AG09309 (cell line): ENCODE data around the gene ZNF600.
"Not testable (repeated sequence)": the region's sequence is repeated elsewhere in the genome, so short reads cannot be mapped to it uniquely, and the experiment has no call there.

ENCODE experiments used
- DNase-seq: peaks from one replicate; pipeline ENCODE4 v3.0.0-alpha.2; 2010; ENCODE audit warnings: low read depth
- H3K4me3 ChIP-seq: 2 replicates; pipeline ENCODE4 v1.5.1; 2011; ENCODE audit warnings: mild to moderate bottlenecking, low read depth, low read length, moderate library complexity; ENCODE audit not compliant: control insufficient read depth
- CTCF ChIP-seq: IDR thresholded peaks from 2 replicates; pipeline ENCODE4 v1.5.1; 2011; ENCODE audit warnings: mild to moderate bottlenecking, low read depth, low read length, inconsistent platforms; ENCODE audit not compliant: insufficient read depth, control insufficient read depth; ENCODE audit errors: missing control alignments

Gene ZNF600

GRCh38 chr19:52734331-52734892 is 52.2 kb downstream of the ZNF600 start:
- peak overlapping the region; percentile 73 for H3K4me3 ChIP-seq
- no peak for DNase-seq

GRCh38 chr19:52726051-52726450 is 60.5 kb downstream of the ZNF600 start:
- not testable (repeated sequence) for H3K4me3 ChIP-seq, DNase-seq

More at GRCh38 chr19:52734331-52734892, 52.2 kb downstream of the ZNF600 start:
- TF ChIP-seq CTCF: no peak

GRCh38 chr19:52725528-52725961 is 61.0 kb downstream of the ZNF600 start:
- no peak for TF ChIP-seq CTCF
- H3K4me3 ChIP-seq: no peak overlapping the region
- DNase-seq: no peak

- TF ChIP-seq CTCF: no peak
- no peak overlapping the region for H3K4me3 ChIP-seq
- no peak for DNase-seq
These were observed 61.7 kb downstream of the ZNF600 start for GRCh38 chr19:52724701-52725514.

- not testable (repeated sequence) for H3K4me3 ChIP-seq, DNase-seq
These were observed 62.5 kb downstream of the ZNF600 start for GRCh38 chr19:52723907-52724598.

GRCh38 chr19:52722062-52723003 is 64.3 kb downstream of the ZNF600 start:
- no peak overlapping the region for H3K4me3 ChIP-seq
- peak; percentile 44 for DNase-seq
- no peak for TF ChIP-seq CTCF

GRCh38 chr19:52720541-52720940 is 66.0 kb downstream of the ZNF600 start:
- not testable (repeated sequence) for DNase-seq

More at GRCh38 chr19:52720541-52720940, 66.0 kb downstream of the ZNF600 start:
- H3K4me3 ChIP-seq: not testable (repeated sequence)
